ENCODE measurements around the gene IDI1. TPM values are rescaled to one million over a fixed set of nuclear protein-coding genes. Genes with fewer than 3 reads are reported as not detected.

Gene IDI1
- total and polyA plus RNA-seq, 2 experiments from 2014 or later: 39.1 to 182 TPM

DNA sequence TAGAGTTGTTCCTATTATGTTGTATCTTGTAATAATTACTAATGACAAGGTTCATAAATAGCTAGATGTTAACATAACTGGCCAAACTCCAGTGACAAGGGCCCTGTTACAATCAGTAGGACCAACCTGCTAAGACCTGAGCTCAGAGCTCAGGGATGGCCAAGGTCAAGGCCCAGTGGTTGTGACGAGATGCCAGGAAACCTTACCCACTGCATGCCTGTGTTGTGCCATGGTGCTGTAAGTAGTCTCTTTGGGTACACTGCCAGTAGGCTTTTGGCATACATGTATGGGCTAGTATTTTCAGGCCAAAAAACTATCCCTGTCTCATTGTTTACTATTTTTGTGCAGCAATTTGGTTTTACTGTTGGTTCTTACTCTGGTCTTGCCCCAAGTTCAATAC is 15.3 kb downstream of the IDI1 start:
- H3K4me1 ChIP-seq (ENCODE audit: low read depth): no peaks in the 10 kb centered on the region
- no peaks in the 10 kb centered on the region for H3K27me3 ChIP-seq
- H3K4me3 ChIP-seq: no peak overlapping the region
- TF ChIP-seq, protein P1, sequence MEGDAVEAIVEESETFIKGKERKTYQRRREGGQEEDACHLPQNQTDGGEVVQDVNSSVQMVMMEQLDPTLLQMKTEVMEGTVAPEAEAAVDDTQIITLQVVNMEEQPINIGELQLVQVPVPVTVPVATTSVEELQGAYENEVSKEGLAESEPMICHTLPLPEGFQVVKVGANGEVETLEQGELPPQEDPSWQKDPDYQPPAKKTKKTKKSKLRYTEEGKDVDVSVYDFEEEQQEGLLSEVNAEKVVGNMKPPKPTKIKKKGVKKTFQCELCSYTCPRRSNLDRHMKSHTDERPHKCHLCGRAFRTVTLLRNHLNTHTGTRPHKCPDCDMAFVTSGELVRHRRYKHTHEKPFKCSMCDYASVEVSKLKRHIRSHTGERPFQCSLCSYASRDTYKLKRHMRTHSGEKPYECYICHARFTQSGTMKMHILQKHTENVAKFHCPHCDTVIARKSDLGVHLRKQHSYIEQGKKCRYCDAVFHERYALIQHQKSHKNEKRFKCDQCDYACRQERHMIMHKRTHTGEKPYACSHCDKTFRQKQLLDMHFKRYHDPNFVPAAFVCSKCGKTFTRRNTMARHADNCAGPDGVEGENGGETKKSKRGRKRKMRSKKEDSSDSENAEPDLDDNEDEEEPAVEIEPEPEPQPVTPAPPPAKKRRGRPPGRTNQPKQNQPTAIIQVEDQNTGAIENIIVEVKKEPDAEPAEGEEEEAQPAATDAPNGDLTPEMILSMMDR (IDR thresholded peaks at IDR 0.05; ENCODE audit: low read depth, low read length): no peak
- DNase-seq (ENCODE audit: low read depth in 1 of 2, low spot score in 1 of 2): no peak
- H3K27ac ChIP-seq: no peak overlapping the region
- no peaks in the 10 kb centered on the region for H3K9me3 ChIP-seq (ENCODE audit: low read depth)
- no peaks in the 10 kb centered on the region for H3K36me3 ChIP-seq

DNA sequence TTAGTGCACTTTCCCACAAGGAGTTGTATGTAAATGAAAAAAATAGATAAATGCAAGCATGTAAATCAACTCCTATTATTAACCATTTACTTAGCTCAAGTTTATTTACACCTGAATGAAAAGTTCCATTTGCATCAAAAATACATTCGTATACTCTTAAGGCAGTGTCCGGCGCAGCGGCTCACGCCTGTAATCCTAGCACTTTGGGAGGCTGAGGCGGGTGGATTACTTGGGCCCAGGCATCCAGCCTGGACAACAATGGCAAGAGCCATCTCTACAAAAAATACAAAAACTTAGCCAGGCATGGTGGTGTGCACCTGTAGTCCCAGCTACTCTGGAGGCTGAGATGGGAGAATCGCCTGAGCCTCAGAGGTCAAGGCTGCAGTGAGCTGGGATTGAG is 19.1 kb downstream of the IDI1 start:
- Histone ChIP-seq H3K36me3 (no peaks in the 10 kb centered on the region), H3K27me3 (no peaks in the 10 kb centered on the region), H3K4me1 (ENCODE audit: low read depth) (no peaks in the 10 kb centered on the region), H3K4me3 (no peak overlapping the region), H3K9me3 (ENCODE audit: low read depth) (no peaks in the 10 kb centered on the region), H3K27ac (no peak overlapping the region)
- TF ChIP-seq, protein P1 (IDR thresholded peaks at IDR 0.05; ENCODE audit: low read depth, low read length): no peak
- DNase-seq (ENCODE audit: low read depth in 1 of 2, low spot score in 1 of 2): no peak

DNA sequence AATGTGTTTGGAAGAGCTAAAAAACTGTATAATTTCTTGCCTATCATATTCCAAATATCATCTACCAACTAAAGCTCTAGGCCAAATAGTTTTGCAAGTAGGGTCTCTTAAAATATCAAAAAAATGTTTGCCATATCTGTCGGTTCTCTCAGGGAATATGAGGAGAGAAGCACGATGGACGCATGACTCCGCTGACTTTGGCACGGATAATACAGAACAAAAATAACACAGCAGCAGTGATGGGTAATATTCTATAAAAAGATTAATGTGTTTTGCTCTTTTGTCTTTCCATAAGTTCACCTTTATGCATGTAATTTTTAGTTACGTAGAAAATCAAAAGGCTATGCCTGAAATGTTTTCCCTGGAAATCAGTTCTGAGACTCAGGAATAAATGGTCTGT is 22.3 kb downstream of the IDI1 start:
- TF ChIP-seq, protein P1 (IDR thresholded peaks at IDR 0.05; ENCODE audit: low read depth, low read length): no peak
- Histone ChIP-seq H3K4me1 (ENCODE audit: low read depth) (no peaks in the 10 kb centered on the region), H3K4me3 (no peak overlapping the region), H3K36me3 (no peaks in the 10 kb centered on the region), H3K27ac (no peak overlapping the region), H3K27me3 (no peaks in the 10 kb centered on the region), H3K9me3 (ENCODE audit: low read depth) (no peaks in the 10 kb centered on the region)
- DNase-seq (ENCODE audit: low read depth in 1 of 2, low spot score in 1 of 2): no peak

DNA sequence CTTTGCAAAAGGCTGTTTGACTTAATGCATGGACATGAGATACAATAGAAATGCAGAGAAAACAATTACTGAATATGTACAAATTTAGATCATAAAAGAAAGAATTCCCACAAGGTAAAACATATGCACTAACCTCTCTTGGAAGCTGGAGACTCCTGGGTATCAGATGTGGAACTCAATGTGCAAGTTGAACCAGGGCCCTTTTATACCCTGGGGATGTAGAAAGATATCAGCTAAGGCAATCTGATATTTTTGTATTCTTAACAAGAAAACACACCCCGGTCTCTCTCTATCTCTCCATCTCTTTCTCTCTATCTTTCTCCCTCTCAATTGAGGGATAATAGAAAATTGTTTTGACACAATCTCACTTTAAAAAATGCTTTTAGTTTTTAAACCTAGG is 23.2 kb downstream of the IDI1 start, which contains the start of gene IDI2:
Gene IDI2 (minus strand): TSS at position 177 of the 400 bp plus-strand sequence. CDS start 1,136 bp downstream, outside the sequence.
- no peak for DNase-seq (ENCODE audit: low read depth in 1 of 2, low spot score in 1 of 2)
- no peak within 1 kb of the TSS for H3K4me3 ChIP-seq
- no peaks in the 10 kb centered on the region for H3K4me1 ChIP-seq (ENCODE audit: low read depth)
- no peak within 1 kb of the TSS for H3K27ac ChIP-seq
- H3K36me3 ChIP-seq: no peaks in the 10 kb centered on the region
- no peaks in the 10 kb centered on the region for H3K27me3 ChIP-seq
- TF ChIP-seq, protein P1 (IDR thresholded peaks at IDR 0.05; ENCODE audit: low read depth, low read length): no peak
- no peaks in the 10 kb centered on the region for H3K9me3 ChIP-seq (ENCODE audit: low read depth)

DNA sequence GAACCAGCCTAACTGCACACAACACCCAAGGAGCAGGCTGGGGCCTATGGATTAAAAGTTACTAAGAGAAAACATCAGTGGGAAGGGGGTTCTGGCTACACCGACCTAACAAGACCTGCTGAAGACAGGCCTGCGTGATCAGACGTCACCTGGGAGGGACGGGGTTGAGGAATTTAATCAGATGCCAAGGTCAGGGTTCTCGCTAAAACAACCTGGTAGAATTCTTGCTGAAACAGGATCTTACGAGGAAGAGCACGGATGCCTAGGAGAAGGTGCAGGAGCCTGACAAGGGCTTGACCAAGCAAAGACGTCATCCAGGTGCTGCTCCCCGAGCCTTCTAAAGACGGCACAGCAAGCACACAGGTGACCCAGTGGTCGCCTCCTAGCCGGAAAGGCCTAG is 24.8 kb downstream of the IDI1 start:
- H3K27me3 ChIP-seq: no peaks in the 10 kb centered on the region
- TF ChIP-seq, protein P1 (IDR thresholded peaks at IDR 0.05; ENCODE audit: low read depth, low read length): no peak
- DNase-seq (ENCODE audit: low read depth in 1 of 2, low spot score in 1 of 2): no peak
- H3K4me1 ChIP-seq (ENCODE audit: low read depth): no peaks in the 10 kb centered on the region
- no peak overlapping the region for H3K4me3 ChIP-seq
- no peaks in the 10 kb centered on the region for H3K9me3 ChIP-seq (ENCODE audit: low read depth)
- H3K36me3 ChIP-seq: peaks cover 2% of the 10 kb centered on the region
- no peak overlapping the region for H3K27ac ChIP-seq

DNA sequence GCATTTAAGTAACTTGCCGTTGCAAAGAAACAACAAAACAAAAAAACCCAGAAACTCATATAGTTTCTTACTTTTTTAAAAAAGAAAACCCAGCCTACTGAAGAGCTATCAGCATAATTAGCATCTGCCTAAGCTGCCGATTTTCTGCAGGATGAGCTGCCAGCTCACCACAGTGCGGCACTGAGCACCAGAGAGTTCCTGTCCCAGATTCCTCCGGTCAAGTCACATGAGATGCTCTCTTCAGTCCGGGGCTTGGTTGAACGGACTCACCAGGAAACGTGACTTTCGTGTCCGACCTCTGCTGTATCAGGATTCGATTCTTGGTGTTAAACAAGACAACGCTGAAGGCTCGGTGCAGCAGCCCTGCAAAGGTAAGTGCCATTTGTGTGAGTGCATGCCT is 26.5 kb downstream of the IDI1 start:
- Histone ChIP-seq H3K4me1 (ENCODE audit: low read depth) (no peaks in the 10 kb centered on the region), H3K9me3 (ENCODE audit: low read depth) (no peaks in the 10 kb centered on the region), H3K27ac (no peak overlapping the region), H3K27me3 (no peaks in the 10 kb centered on the region), H3K4me3 (no peak overlapping the region), H3K36me3 (peaks cover 15% of the 10 kb centered on the region)
- TF ChIP-seq, protein P1 (IDR thresholded peaks at IDR 0.05; ENCODE audit: low read depth, low read length): no peak
- no peak for DNase-seq (ENCODE audit: low read depth in 1 of 2, low spot score in 1 of 2)

Data from cardiac muscle cell (in vitro differentiated cells and primary cell).